ENCODE measurements around the gene ZBTB46.

Gene ZBTB46

DNA sequence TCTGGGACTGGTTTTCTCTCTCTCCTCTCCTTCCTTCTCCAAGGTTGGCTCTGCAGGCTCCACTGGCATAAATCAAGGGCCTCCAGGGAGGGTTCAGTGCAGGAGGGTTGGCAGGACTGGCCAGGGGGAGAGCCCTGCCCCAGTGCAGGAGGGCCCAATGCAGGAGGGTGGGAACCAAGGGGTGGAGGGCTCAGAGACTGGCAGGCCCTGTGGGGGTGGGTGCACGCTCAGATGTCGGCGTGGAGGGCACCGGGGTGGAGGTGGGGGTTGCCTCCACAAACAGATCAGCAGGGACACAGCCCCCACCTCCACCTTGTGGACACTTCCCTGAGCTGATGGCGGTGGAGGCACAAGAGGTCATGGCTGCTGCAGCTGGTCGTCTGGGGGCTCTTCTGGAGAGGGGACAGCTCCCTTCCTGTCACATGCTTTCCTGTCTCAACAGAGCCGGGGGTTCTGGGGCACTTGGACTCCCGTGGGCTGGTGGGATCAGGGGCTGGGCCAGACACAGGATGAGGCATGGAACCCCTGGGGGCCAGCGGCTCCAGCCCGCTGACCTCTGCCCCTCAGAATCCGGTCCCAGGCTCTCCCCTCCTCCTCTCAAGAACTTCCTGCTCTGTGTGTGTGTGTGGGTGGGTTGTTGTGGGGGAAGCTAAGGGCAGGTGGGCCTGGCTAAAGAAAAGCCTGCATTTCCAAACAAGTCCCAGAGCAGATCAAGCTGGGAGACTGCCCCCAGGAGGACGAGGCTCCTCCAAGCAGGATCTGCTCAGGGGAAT, 27.5 kb upstream of the ZBTB46 start (continued):
- TF ChIP-seq ZNF140 (tag by site-specific recombination; IDR thresholded peaks at IDR 0.05) (no peak), ZNF274 (IDR thresholded peaks at IDR 0.05; ENCODE audit: low read length) (no peak), ZNF274 (tag by site-specific recombination; IDR thresholded peaks at IDR 0.05; ENCODE audit: borderline replicate concordance) (no peak), ZNF561 (tag by site-specific recombination; IDR thresholded peaks at IDR 0.05; ENCODE audit: borderline replicate concordance) (no peak), ZNF510 (tag by site-specific recombination; IDR thresholded peaks at IDR 0.05; ENCODE audit: insufficient replicate concordance) (no peak), ZNF239 (tag by site-specific recombination; IDR thresholded peaks at IDR 0.05) (no peak), ZNF514 (tag by site-specific recombination; IDR thresholded peaks at IDR 0.05) (no peak), ZNF670 (tag by site-specific recombination; IDR thresholded peaks at IDR 0.05; ENCODE audit: low read depth) (no peak), ZNF114 (tag by site-specific recombination; IDR thresholded peaks at IDR 0.05) (no peak), ZFHX2 (tag by site-specific recombination; conservative IDR thresholded peaks at IDR 0.05) (peak; percentile 84), ZNF626 (tag by site-specific recombination; IDR thresholded peaks at IDR 0.05) (no peak), ZNF776 (tag by site-specific recombination; IDR thresholded peaks at IDR 0.05; ENCODE audit: borderline replicate concordance) (no peak), IKZF3 (tag by site-specific recombination; IDR thresholded peaks at IDR 0.05) (no peak), ZNF24 (tag by site-specific recombination; IDR thresholded peaks at IDR 0.05) (no peak), ZNF571 (tag by site-specific recombination; IDR thresholded peaks at IDR 0.05) (no peak), ZNF248 (tag by site-specific recombination; IDR thresholded peaks at IDR 0.05) (no peak), ZNF660 (tag by site-specific recombination; IDR thresholded peaks at IDR 0.05) (no peak), SCRT1 (tag by site-specific recombination; IDR thresholded peaks at IDR 0.05; ENCODE audit: borderline replicate concordance) (no peak), ZNF48 (tag by site-specific recombination; IDR thresholded peaks at IDR 0.05) (no peak), ZNF184 (tag by site-specific recombination; IDR thresholded peaks at IDR 0.05) (no peak), ZIC2 (tag by site-specific recombination; IDR thresholded peaks at IDR 0.05) (peak; percentile 48), ZNF837 (tag by site-specific recombination; IDR thresholded peaks at IDR 0.05) (no peak), ZNF792 (tag by site-specific recombination; IDR thresholded peaks at IDR 0.05) (no peak), ZNF558 (tag by site-specific recombination; IDR thresholded peaks at IDR 0.05) (no peak), ZNF658 (tag by site-specific recombination; IDR thresholded peaks at IDR 0.05) (no peak), ZNF610 (tag by site-specific recombination; IDR thresholded peaks at IDR 0.05; ENCODE audit: borderline replicate concordance) (no peak), MEIS1 (CRISPR knock-in tag; IDR thresholded peaks at IDR 0.05; ENCODE audit: borderline replicate concordance) (no peak), ZBTB8A (tag by site-specific recombination; IDR thresholded peaks at IDR 0.05) (no peak), ZNF133 (tag by site-specific recombination; IDR thresholded peaks at IDR 0.05) (no peak)
- TF ChIP-seq, protein P1, sequence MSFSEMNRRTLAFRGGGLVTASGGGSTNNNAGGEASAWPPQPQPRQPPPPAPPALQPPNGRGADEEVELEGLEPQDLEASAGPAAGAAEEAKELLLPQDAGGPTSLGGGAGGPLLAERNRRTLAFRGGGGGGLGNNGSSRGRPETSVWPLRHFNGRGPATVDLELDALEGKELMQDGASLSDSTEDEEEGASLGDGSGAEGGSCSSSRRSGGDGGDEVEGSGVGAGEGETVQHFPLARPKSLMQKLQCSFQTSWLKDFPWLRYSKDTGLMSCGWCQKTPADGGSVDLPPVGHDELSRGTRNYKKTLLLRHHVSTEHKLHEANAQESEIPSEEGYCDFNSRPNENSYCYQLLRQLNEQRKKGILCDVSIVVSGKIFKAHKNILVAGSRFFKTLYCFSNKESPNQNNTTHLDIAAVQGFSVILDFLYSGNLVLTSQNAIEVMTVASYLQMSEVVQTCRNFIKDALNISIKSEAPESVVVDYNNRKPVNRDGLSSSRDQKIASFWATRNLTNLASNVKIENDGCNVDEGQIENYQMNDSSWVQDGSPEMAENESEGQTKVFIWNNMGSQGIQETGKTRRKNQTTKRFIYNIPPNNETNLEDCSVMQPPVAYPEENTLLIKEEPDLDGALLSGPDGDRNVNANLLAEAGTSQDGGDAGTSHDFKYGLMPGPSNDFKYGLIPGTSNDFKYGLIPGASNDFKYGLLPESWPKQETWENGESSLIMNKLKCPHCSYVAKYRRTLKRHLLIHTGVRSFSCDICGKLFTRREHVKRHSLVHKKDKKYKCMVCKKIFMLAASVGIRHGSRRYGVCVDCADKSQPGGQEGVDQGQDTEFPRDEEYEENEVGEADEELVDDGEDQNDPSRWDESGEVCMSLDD (tag by site-specific recombination; IDR thresholded peaks at IDR 0.05): 0 out of 2 replicates have a peak, but pooled peaks have one; percentile 16
- TF ChIP-seq, protein P2, sequence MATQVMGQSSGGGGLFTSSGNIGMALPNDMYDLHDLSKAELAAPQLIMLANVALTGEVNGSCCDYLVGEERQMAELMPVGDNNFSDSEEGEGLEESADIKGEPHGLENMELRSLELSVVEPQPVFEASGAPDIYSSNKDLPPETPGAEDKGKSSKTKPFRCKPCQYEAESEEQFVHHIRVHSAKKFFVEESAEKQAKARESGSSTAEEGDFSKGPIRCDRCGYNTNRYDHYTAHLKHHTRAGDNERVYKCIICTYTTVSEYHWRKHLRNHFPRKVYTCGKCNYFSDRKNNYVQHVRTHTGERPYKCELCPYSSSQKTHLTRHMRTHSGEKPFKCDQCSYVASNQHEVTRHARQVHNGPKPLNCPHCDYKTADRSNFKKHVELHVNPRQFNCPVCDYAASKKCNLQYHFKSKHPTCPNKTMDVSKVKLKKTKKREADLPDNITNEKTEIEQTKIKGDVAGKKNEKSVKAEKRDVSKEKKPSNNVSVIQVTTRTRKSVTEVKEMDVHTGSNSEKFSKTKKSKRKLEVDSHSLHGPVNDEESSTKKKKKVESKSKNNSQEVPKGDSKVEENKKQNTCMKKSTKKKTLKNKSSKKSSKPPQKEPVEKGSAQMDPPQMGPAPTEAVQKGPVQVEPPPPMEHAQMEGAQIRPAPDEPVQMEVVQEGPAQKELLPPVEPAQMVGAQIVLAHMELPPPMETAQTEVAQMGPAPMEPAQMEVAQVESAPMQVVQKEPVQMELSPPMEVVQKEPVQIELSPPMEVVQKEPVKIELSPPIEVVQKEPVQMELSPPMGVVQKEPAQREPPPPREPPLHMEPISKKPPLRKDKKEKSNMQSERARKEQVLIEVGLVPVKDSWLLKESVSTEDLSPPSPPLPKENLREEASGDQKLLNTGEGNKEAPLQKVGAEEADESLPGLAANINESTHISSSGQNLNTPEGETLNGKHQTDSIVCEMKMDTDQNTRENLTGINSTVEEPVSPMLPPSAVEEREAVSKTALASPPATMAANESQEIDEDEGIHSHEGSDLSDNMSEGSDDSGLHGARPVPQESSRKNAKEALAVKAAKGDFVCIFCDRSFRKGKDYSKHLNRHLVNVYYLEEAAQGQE (tag by site-specific recombination; IDR thresholded peaks at IDR 0.05): 0 out of 2 replicates have a peak, but pooled peaks have one; percentile 54
- TF ChIP-seq, protein P3, sequence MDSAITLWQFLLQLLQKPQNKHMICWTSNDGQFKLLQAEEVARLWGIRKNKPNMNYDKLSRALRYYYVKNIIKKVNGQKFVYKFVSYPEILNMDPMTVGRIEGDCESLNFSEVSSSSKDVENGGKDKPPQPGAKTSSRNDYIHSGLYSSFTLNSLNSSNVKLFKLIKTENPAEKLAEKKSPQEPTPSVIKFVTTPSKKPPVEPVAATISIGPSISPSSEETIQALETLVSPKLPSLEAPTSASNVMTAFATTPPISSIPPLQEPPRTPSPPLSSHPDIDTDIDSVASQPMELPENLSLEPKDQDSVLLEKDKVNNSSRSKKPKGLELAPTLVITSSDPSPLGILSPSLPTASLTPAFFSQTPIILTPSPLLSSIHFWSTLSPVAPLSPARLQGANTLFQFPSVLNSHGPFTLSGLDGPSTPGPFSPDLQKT (IDR thresholded peaks at IDR 0.05; ENCODE audit: borderline replicate concordance, low read depth, low read length): no peak
- TF ChIP-seq, protein P4, sequence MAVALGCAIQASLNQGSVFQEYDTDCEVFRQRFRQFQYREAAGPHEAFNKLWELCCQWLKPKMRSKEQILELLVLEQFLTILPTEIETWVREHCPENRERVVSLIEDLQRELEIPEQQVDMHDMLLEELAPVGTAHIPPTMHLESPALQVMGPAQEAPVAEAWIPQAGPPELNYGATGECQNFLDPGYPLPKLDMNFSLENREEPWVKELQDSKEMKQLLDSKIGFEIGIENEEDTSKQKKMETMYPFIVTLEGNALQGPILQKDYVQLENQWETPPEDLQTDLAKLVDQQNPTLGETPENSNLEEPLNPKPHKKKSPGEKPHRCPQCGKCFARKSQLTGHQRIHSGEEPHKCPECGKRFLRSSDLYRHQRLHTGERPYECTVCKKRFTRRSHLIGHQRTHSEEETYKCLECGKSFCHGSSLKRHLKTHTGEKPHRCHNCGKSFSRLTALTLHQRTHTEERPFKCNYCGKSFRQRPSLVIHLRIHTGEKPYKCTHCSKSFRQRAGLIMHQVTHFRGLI (tag by site-specific recombination; IDR thresholded peaks at IDR 0.05): no peak
